Measurements from ENCODE around the gene OR10H5. TPM values are rescaled to one million over a fixed set of nuclear protein-coding genes. Genes with fewer than 3 reads are reported as not detected.
"Not testable (repeated sequence)": the region's sequence is repeated elsewhere in the genome, so short reads cannot be mapped to it uniquely, and the experiment has no call there.

Gene OR10H5
- total RNA-seq, 1 experiment from 2014 or later: not detected

DNA sequence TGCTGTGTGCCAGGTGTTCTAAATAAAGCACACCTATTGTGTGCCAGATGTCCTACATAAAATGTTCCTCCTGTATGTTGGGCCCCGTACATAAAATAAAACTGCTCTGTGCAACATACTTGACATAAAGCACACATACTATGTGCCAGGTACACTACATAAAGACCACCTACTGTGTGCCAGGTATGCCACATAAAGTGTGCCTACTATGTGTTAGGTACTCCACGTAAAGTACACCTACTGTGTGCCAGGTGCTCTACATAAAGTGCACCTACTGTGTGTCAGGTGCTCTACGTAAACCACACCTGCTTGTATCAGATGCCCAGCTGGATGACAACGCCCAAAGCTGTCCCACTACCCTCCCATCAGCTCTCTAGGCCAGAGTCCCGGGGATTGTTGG lies 5.8 kb upstream of the OR10H5 start:
- BruUV-seq (replicated peaks): no TSS peak
- Histone ChIP-seq H3K27me3 (replicated peaks; ENCODE audit: control insufficient read depth, insufficient read depth, low read length) (no peaks in the 10 kb centered on the region), H3K4me3 (ENCODE audit: low read depth, low read length) (no peak overlapping the region), H3K4me1 (no peaks in the 10 kb centered on the region), H3K36me3 (ENCODE audit: control insufficient read depth, insufficient read depth, low read length) (no peaks in the 10 kb centered on the region), H3K9me3 (no peaks in the 10 kb centered on the region)
- Mint-ChIP-seq H3K36me3 (ENCODE audit: insufficient read depth, unreplicated experiment) (no peaks in the 10 kb centered on the region), H3K4me3 (ENCODE audit: unreplicated experiment) (no peak overlapping the region), H3K27me3 (ENCODE audit: insufficient read depth, unreplicated experiment) (no peaks in the 10 kb centered on the region), H3K9me3 (ENCODE audit: unreplicated experiment) (no peaks in the 10 kb centered on the region), H3K27ac (ENCODE audit: unreplicated experiment) (no peak overlapping the region), H3K4me1 (ENCODE audit: low read depth, unreplicated experiment) (no peaks in the 10 kb centered on the region)
- intact Hi-C loops (cut with micrococcal nuclease; ENCODE audit: unreplicated experiment): no loop called here
- POLR2A ChIA-PET: no interaction called here
- DNase-seq: no peak
- CTCF ChIA-PET: no interaction called here
- TF ChIP-seq, protein P1, sequence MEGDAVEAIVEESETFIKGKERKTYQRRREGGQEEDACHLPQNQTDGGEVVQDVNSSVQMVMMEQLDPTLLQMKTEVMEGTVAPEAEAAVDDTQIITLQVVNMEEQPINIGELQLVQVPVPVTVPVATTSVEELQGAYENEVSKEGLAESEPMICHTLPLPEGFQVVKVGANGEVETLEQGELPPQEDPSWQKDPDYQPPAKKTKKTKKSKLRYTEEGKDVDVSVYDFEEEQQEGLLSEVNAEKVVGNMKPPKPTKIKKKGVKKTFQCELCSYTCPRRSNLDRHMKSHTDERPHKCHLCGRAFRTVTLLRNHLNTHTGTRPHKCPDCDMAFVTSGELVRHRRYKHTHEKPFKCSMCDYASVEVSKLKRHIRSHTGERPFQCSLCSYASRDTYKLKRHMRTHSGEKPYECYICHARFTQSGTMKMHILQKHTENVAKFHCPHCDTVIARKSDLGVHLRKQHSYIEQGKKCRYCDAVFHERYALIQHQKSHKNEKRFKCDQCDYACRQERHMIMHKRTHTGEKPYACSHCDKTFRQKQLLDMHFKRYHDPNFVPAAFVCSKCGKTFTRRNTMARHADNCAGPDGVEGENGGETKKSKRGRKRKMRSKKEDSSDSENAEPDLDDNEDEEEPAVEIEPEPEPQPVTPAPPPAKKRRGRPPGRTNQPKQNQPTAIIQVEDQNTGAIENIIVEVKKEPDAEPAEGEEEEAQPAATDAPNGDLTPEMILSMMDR (IDR thresholded peaks at IDR 0.05; ENCODE audit: insufficient read depth in 1 of 2, low read depth in 1 of 2, low read length in 1 of 2, severe bottlenecking in 1 of 2, unreplicated experiment in 1 of 2): no peak

DNA sequence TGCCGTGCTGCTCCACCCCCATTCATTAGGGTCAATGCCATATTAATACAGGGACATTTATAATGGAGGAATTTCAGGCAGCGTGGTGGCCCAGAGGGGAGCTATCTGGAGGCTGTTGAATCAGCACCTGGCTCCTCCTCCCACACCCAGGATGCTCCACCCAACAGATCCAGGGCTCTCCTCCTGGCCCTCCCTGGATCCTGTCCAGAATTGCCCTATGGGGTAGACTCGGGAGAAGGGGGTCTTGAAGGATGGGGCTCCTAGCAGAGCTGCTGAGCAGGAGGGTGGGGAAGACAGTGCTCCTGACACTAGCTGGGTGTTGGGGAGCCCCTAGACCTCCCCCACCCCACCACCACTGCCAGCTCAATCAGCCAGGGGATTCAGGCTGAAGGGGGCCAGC lies 5.2 kb upstream of the OR10H5 start:
- Histone ChIP-seq H3K4me1 (no peaks in the 10 kb centered on the region), H3K27me3 (replicated peaks; ENCODE audit: control insufficient read depth, insufficient read depth, low read length) (no peaks in the 10 kb centered on the region), H3K9me3 (no peaks in the 10 kb centered on the region), H3K36me3 (ENCODE audit: control insufficient read depth, insufficient read depth, low read length) (no peaks in the 10 kb centered on the region), H3K4me3 (ENCODE audit: low read depth, low read length) (no peak overlapping the region)
- H3K36me3 Mint-ChIP-seq (ENCODE audit: insufficient read depth, unreplicated experiment): no peaks in the 10 kb centered on the region
- H3K27me3 Mint-ChIP-seq (ENCODE audit: insufficient read depth, unreplicated experiment): no peaks in the 10 kb centered on the region
- H3K27ac Mint-ChIP-seq (ENCODE audit: unreplicated experiment): no peak overlapping the region
- H3K4me1 Mint-ChIP-seq (ENCODE audit: low read depth, unreplicated experiment): no peaks in the 10 kb centered on the region
- CTCF ChIA-PET: no interaction called here
- intact Hi-C loops (cut with micrococcal nuclease; ENCODE audit: unreplicated experiment): no loop called here
- TF ChIP-seq, protein P1 (IDR thresholded peaks at IDR 0.05; ENCODE audit: insufficient read depth in 1 of 2, low read depth in 1 of 2, low read length in 1 of 2, severe bottlenecking in 1 of 2, unreplicated experiment in 1 of 2): no peak
- no peak for DNase-seq
- no TSS peak for BruUV-seq (replicated peaks)
- no peak overlapping the region for H3K4me3 Mint-ChIP-seq (ENCODE audit: unreplicated experiment)
- no peaks in the 10 kb centered on the region for H3K9me3 Mint-ChIP-seq (ENCODE audit: unreplicated experiment)
- POLR2A ChIA-PET: no interaction called here

- CTCF ChIA-PET; H3K27ac Mint-ChIP-seq (ENCODE audit: unreplicated experiment); BruUV-seq (replicated peaks); intact Hi-C loops (cut with micrococcal nuclease; ENCODE audit: unreplicated experiment); H3K4me3 ChIP-seq (ENCODE audit: low read depth, low read length); H3K4me3 Mint-ChIP-seq (ENCODE audit: unreplicated experiment); H3K9me3 Mint-ChIP-seq (ENCODE audit: unreplicated experiment); H3K36me3 ChIP-seq (ENCODE audit: control insufficient read depth, insufficient read depth, low read length); H3K4me1 ChIP-seq; H3K36me3 Mint-ChIP-seq (ENCODE audit: insufficient read depth, unreplicated experiment); H3K4me1 Mint-ChIP-seq (ENCODE audit: low read depth, unreplicated experiment); POLR2A ChIA-PET; DNase-seq; H3K27me3 Mint-ChIP-seq (ENCODE audit: insufficient read depth, unreplicated experiment); H3K9me3 ChIP-seq; H3K27me3 ChIP-seq (replicated peaks; ENCODE audit: control insufficient read depth, insufficient read depth, low read length): not testable (repeated sequence)
Observed at GRCh38 chr19:15782896-15783295, 4.6 kb upstream of the OR10H5 start.

DNA sequence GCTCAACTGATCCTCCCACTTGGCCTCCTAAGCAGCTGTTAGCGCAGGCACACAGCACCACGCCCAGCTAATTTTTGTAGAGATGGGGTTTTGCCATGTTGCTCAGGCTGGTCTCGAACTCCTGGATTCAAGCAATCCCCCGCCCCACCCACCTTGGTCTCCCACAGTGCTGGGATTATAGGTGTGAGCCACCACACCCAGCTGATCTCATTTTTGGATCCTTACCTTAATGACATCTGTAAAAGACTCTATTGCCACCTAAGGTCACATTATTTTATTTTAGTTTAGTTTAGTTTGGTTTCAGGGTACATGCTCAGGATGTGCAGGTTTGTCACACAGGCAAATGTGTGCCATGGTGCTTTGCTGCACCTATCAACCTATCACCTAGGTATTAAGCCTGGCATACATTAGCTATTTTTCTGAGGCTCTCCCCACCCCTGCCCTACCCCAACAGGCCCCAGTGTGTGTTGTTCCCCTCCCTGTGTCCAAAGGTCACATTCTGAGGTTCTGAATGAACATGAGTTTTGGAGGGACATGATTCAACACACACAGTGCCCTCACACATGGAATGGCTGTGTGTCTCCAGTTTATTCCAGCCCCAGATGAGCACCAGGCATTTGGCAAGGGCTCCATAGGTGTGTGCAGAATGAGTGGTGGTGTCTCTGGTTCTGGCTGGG lies 1.3 kb downstream of the OR10H5 start:
- H3K36me3 Mint-ChIP-seq (ENCODE audit: insufficient read depth, unreplicated experiment): no peaks in the 10 kb centered on the region
- DNase-seq: no peak
- H3K27ac Mint-ChIP-seq (ENCODE audit: unreplicated experiment): no peak overlapping the region
- no peak overlapping the region for H3K4me3 Mint-ChIP-seq (ENCODE audit: unreplicated experiment)
- no TSS peak for BruUV-seq (replicated peaks)
- H3K4me1 ChIP-seq: peaks cover 6% of the 10 kb centered on the region
- H3K27me3 Mint-ChIP-seq (ENCODE audit: insufficient read depth, unreplicated experiment): peaks cover 2% of the 10 kb centered on the region
- intact Hi-C loops (cut with micrococcal nuclease; ENCODE audit: unreplicated experiment): no loop called here
- H3K36me3 ChIP-seq (ENCODE audit: control insufficient read depth, insufficient read depth, low read length): no peaks in the 10 kb centered on the region
- no peaks in the 10 kb centered on the region for H3K9me3 ChIP-seq
- POLR2A ChIA-PET: no interaction called here
- H3K4me1 Mint-ChIP-seq (ENCODE audit: low read depth, unreplicated experiment): no peaks in the 10 kb centered on the region
- H3K27me3 ChIP-seq (replicated peaks; ENCODE audit: control insufficient read depth, insufficient read depth, low read length): no peaks in the 10 kb centered on the region
- CTCF ChIA-PET: no interaction called here
- H3K4me3 ChIP-seq (ENCODE audit: low read depth, low read length): no peak overlapping the region
- TF ChIP-seq, protein P1 (IDR thresholded peaks at IDR 0.05; ENCODE audit: insufficient read depth in 1 of 2, low read depth in 1 of 2, low read length in 1 of 2, severe bottlenecking in 1 of 2, unreplicated experiment in 1 of 2): no peak
- no peaks in the 10 kb centered on the region for H3K9me3 Mint-ChIP-seq (ENCODE audit: unreplicated experiment)
